NCI-H1105 treated with DMSO at 0.1 percent for 48 hours (cell line): Measurements from ENCODE around the gene GRK1.
"Not testable (repeated sequence)": the region's sequence is repeated elsewhere in the genome, so short reads cannot be mapped to it uniquely, and the experiment has no call there.

ENCODE experiments used
- DNase-seq: peaks from one replicate; lab custom pipeline; 2025; lab: John Stamatoyannopoulos, UW

The GRK1 gene

GRCh38 chr13:113666951-113667701 lies at the start of gene GRK1:
TSS of gene GRK1 (plus strand) at chr13:113667219. CDS start at chr13:113667387, 168 bp downstream.
- no peak for DNase-seq

- no peak for DNase-seq
Observed at GRCh38 chr13:113617961-113618360, 49.1 kb upstream of the GRK1 start.

GRCh38 chr13:113618455-113618854 lies 48.6 kb upstream of the GRK1 start:
- DNase-seq, result no peak

- no peak for DNase-seq
Observed at GRCh38 chr13:113620036-113620796, 46.8 kb upstream of the GRK1 start.

- no peak for DNase-seq
Observed at GRCh38 chr13:113621046-113621445, 46.0 kb upstream of the GRK1 start.

- DNase-seq, result not testable (repeated sequence)
Observed at GRCh38 chr13:113621498-113621897, 45.5 kb upstream of the GRK1 start.

- not testable (repeated sequence) for DNase-seq
Observed at GRCh38 chr13:113621986-113622550, 45.0 kb upstream of the GRK1 start.

GRCh38 chr13:113622791-113623490 lies 44.1 kb upstream of the GRK1 start:
- DNase-seq, result no peak

GRCh38 chr13:113623491-113624234 lies 43.4 kb upstream of the GRK1 start:
- no peak for DNase-seq

- DNase-seq, result no peak
Observed at GRCh38 chr13:113624235-113624587, 42.8 kb upstream of the GRK1 start.

- DNase-seq, result not testable (repeated sequence)
Observed at GRCh38 chr13:113624640-113625304, 42.2 kb upstream of the GRK1 start.

GRCh38 chr13:113625965-113626721 lies 40.9 kb upstream of the GRK1 start:
- no peak for DNase-seq

GRCh38 chr13:113627136-113627535 lies 39.9 kb upstream of the GRK1 start:
- no peak for DNase-seq

GRCh38 chr13:113628291-113629270 lies 38.4 kb upstream of the GRK1 start:
- DNase-seq, result no peak

- no peak for DNase-seq
Observed at GRCh38 chr13:113629866-113630265, 37.2 kb upstream of the GRK1 start.

GRCh38 chr13:113630296-113630695 lies 36.7 kb upstream of the GRK1 start:
- no peak for DNase-seq

GRCh38 chr13:113630804-113631203 lies 36.2 kb upstream of the GRK1 start:
- no peak for DNase-seq

- DNase-seq, result no peak
Observed at GRCh38 chr13:113631341-113632095, 35.5 kb upstream of the GRK1 start.
